ENCODE results near the gene ENC1. TPM values are rescaled to one million over a fixed set of nuclear protein-coding genes. Genes with fewer than 3 reads are reported as not detected.

The ENC1 gene
- total RNA-seq, 8 experiments from 2014 or later: 3.4 to 159 (median 32.7) TPM

DNA sequence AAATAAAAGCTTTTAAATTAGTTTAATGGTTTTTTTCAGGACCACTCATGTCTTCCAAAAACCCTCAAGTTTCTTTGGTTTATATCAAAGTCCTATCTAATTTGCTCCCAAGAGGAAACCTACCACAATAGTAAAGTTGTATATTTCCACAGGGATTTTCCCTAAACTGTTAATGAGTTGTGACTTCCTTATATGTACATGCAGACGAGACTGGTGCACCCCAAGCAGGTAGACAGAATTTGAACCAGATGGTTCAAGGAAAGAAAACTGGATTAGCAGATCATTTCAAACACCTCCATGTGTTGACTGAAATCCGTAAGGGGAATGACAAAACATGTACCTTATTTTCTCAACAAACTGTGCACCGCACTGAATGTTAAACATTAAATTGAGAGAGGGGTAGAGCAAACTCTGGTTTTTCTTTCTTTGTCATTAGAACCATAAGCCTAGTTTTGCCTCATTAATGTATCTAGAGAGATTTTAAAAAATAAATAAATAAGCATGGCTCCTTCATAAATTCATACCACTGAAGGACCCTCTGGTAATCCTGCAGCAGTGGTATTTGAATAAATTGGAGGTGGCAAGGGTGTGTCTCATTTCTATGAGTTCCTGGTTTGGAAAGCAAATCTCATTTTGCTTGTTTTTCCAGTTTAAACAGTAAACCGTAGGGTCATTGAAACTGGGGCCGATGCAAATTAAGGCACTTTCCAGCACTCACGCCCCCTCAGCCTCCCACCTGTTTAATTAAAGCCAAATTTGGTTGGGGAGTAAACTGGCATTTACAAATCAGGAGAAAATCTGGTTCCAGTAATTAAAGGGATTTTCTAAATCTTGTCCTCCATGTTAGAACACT lies 51.1 kb downstream of the ENC1 start:
- in situ Hi-C loops (cut with MboI; ENCODE audit: low pct_unique_long_range_greater_than_20kb in 2 of 9, low sequenced_read_pairs in 9 of 9, unreplicated experiment in 9 of 9): no loop called here
- 60 to 97% (median 84%) methylated on average over 3 to 6 of the region's 6 CpGs; no CpG with 5 or more reads in 1 of the 10 experiments for WGBS, 10 experiments
- no peak for ATAC-seq (replicated peaks in 6 of 8)

GRCh38 chr5:74588415-74588814 lies 52.1 kb downstream of the ENC1 start:
- no peak overlapping the region for H3K4me3 ChIP-seq
- H3K4me1 ChIP-seq (replicated peaks in 1 of 2): peaks cover 0 to 2% of the 10 kb centered on the region in 2 donors
- no peak overlapping the region for H3K27ac ChIP-seq
- no peak for ATAC-seq (replicated peaks in 6 of 8)
- in situ Hi-C loops (cut with MboI; ENCODE audit: low pct_unique_long_range_greater_than_20kb in 2 of 9, low sequenced_read_pairs in 9 of 9, unreplicated experiment in 9 of 9): no loop called here
- 76 to 100% (median 94%) methylated on average over 1 to 3 of the region's 3 CpGs; no CpG with 5 or more reads in 2 of the 10 experiments for WGBS, 10 experiments

More for the DNA sequence above, 51.1 kb downstream of the ENC1 start:
- Histone ChIP-seq H3K4me3 (no peak overlapping the region), H3K27ac (no peak overlapping the region), H3K4me1 (replicated peaks in 1 of 2) (peaks cover 4 to 10% of the 10 kb centered on the region in 2 donors)

DNA sequence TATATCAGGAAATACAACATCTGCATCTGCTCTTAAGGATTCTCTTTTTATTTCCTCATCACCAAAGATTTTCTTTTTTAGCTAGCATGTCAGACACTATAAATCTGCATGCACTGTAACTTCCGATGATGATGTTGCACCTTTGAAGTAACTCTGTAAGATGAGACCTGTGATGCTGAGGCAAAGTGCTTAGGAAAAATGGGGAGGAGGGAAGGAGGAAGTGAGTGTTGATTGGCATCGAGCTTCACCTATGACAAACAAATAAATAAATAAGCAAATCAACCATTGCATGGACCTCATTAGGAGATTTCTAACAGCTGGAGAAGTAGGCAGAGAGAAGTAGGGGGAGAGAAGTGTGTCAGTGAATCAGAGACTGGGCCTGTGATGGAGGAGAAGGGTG lies 52.6 kb downstream of the ENC1 start:
- no peak overlapping the region for H3K27ac ChIP-seq
- peaks cover 0 to 2% of the 10 kb centered on the region in 2 donors for H3K4me1 ChIP-seq (replicated peaks in 1 of 2)
- in situ Hi-C loops (cut with MboI; ENCODE audit: low pct_unique_long_range_greater_than_20kb in 2 of 9, low sequenced_read_pairs in 9 of 9, unreplicated experiment in 9 of 9): no loop called here
- H3K4me3 ChIP-seq: no peak overlapping the region
- WGBS, 10 experiments: 0 to 100% (median 94%) methylated on average over 1 to 2 of the region's 2 CpGs; no CpG with 5 or more reads in 1 of the 10 experiments
- ATAC-seq (replicated peaks in 6 of 8): no peak

GRCh38 chr5:74587300-74587699 lies 53.2 kb downstream of the ENC1 start:
- Histone ChIP-seq H3K4me3 (no peak overlapping the region), H3K27ac (no peak overlapping the region), H3K4me1 (replicated peaks in 1 of 2) (peaks cover 0 to 2% of the 10 kb centered on the region in 2 donors)
- ATAC-seq (replicated peaks in 6 of 8): no peak
- in situ Hi-C loops (cut with MboI; ENCODE audit: low pct_unique_long_range_greater_than_20kb in 2 of 9, low sequenced_read_pairs in 9 of 9, unreplicated experiment in 9 of 9): no loop called here
- WGBS, 10 experiments: 32 to 100% (median 78%) methylated on average over 1 to 4 of the region's 4 CpGs; no CpG with 5 or more reads in 3 of the 10 experiments

DNA sequence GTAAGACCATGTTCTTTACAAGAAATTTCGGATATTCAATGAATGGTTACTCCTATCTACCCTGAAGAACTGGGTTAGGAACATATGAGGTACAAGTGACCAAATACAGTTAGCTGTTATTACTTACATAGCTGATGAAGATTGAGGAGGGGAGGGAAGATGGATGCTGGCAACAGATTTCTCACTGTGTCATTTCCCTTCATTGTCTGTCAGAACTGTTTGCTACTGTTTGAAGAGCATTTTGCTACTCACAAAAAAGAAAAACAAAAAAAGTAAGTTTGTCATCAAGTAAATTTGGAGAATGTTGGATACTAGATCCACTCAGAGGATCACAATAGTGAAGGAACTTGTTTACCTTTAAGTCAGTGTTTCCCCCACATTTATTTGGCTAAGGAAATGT lies 53.7 kb downstream of the ENC1 start:
- peaks cover 0 to 2% of the 10 kb centered on the region in 2 donors for H3K4me1 ChIP-seq (replicated peaks in 1 of 2)
- in situ Hi-C loops (cut with MboI; ENCODE audit: low pct_unique_long_range_greater_than_20kb in 2 of 9, low sequenced_read_pairs in 9 of 9, unreplicated experiment in 9 of 9): no loop called here
- no peak overlapping the region for H3K27ac ChIP-seq
- ATAC-seq (replicated peaks in 6 of 8): no peak
- H3K4me3 ChIP-seq: no peak overlapping the region
- 11 to 88% (median 70%) methylated on average over 1 of the region's 1 CpG; no CpG with 5 or more reads in 3 of the 10 experiments for WGBS, 10 experiments

DNA sequence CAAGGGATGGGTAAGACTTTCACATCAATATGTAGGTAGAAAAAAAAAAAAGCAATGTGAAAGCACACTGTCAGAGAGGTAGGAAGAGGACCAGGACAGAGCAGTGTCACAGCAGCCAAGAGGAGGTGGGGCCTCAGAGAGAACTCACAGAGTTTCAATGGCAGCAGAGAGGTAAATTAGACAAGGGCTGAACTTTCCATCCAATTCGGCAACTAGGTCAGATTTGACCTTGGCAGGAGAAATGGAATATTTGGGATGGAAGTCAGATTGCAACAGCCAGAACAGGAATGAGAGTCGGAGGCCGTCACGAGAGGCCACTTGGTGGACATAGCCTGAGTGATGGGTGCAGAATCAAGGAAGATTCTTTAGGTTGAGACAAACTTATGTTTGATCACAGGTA lies 57.7 kb downstream of the ENC1 start:
- Histone ChIP-seq H3K4me3 (no peak overlapping the region), H3K27ac (no peak overlapping the region), H3K4me1 (replicated peaks in 1 of 2) (peaks cover 0 to 2% of the 10 kb centered on the region in 2 donors)
- in situ Hi-C loops (cut with MboI; ENCODE audit: low pct_unique_long_range_greater_than_20kb in 2 of 9, low sequenced_read_pairs in 9 of 9, unreplicated experiment in 9 of 9): no loop called here
- ATAC-seq (replicated peaks in 6 of 8): no peak
- WGBS, 10 experiments: 44 to 100% (median 84%) methylated on average over 1 to 4 of the region's 4 CpGs; no CpG with 5 or more reads in 4 of the 10 experiments

- peaks cover 0 to 2% of the 10 kb centered on the region in 2 donors for H3K4me1 ChIP-seq (replicated peaks in 1 of 2)
- ATAC-seq (replicated peaks in 6 of 8): no peak
- WGBS, 10 experiments: 75 to 100% (median 100%) methylated on average over 1 to 4 of the region's 4 CpGs; no CpG with 5 or more reads in 3 of the 10 experiments
- in situ Hi-C loops (cut with MboI; ENCODE audit: low pct_unique_long_range_greater_than_20kb in 2 of 9, low sequenced_read_pairs in 9 of 9, unreplicated experiment in 9 of 9): no loop called here
- H3K27ac ChIP-seq: no peak overlapping the region
- no peak overlapping the region for H3K4me3 ChIP-seq
These were observed 58.6 kb downstream of the ENC1 start for GRCh38 chr5:74581988-74582365.

GRCh38 chr5:74580729-74581109 lies 59.8 kb downstream of the ENC1 start:
- no peak for ATAC-seq (replicated peaks in 6 of 8)
- in situ Hi-C loops (cut with MboI; ENCODE audit: low pct_unique_long_range_greater_than_20kb in 2 of 9, low sequenced_read_pairs in 9 of 9, unreplicated experiment in 9 of 9): no loop called here

GRCh38 chr5:74579215-74579614 lies 61.3 kb downstream of the ENC1 start:
- H3K27ac ChIP-seq: no peak overlapping the region
- no peak overlapping the region for H3K4me3 ChIP-seq
- no peak for ATAC-seq (replicated peaks in 6 of 8)
- 54 to 100% (median 100%) methylated on average over 1 to 7 of the region's 9 CpGs for WGBS, 10 experiments
- in situ Hi-C loops (cut with MboI; ENCODE audit: low pct_unique_long_range_greater_than_20kb in 2 of 9, low sequenced_read_pairs in 9 of 9, unreplicated experiment in 9 of 9): no loop called here
- no peaks in the 10 kb centered on the region for H3K4me1 ChIP-seq (replicated peaks in 1 of 2)

More at GRCh38 chr5:74580729-74581109, 59.8 kb downstream of the ENC1 start:
- 17 to 100% (median 81%) methylated on average over 1 to 3 of the region's 3 CpGs; no CpG with 5 or more reads in 2 of the 10 experiments for WGBS, 10 experiments
- Histone ChIP-seq H3K27ac (no peak overlapping the region), H3K4me3 (no peak overlapping the region), H3K4me1 (replicated peaks in 1 of 2) (peaks cover 0 to under 1% of the 10 kb centered on the region in 2 donors)

- in situ Hi-C loops (cut with MboI; ENCODE audit: low pct_unique_long_range_greater_than_20kb in 2 of 9, low sequenced_read_pairs in 9 of 9, unreplicated experiment in 9 of 9): no loop called here
- H3K4me3 ChIP-seq: no peak overlapping the region
- 75 to 100% (median 92%) methylated on average over 1 to 7 of the region's 7 CpGs; no CpG with 5 or more reads in 1 of the 10 experiments for WGBS, 10 experiments
- no peak for ATAC-seq (replicated peaks in 6 of 8)
- no peak overlapping the region for H3K27ac ChIP-seq
- H3K4me1 ChIP-seq (replicated peaks in 1 of 2): no peaks in the 10 kb centered on the region
These were observed 62.0 kb downstream of the ENC1 start for GRCh38 chr5:74578356-74579044.

Other genes starting within 250 kb of the ENC1 start
- 100 to 1,000 TPM in 2 of 8 experiments, 10 to 100 TPM in 6; 21.8 to 275 (median 46.6) TPM for gene HEXB, start 44.5 kb upstream of the ENC1 start, total RNA-seq
- gene GFM2, start 126.4 kb upstream of the ENC1 start, total RNA-seq: 10 to 100 TPM; 29.4 to 58.9 (median 39.3) TPM
- gene NSA2, start 126.5 kb upstream of the ENC1 start, total RNA-seq: 100 to 1,000 TPM in 6 of 8 experiments, 10 to 100 TPM in 2; 90.6 to 166 (median 114) TPM
- gene FAM169A, start 225.7 kb upstream of the ENC1 start, total RNA-seq: 10 to 100 TPM in 5 of 8 experiments, 1 to 10 TPM in 2, under 1 TPM in 1; 0.15 to 42.6 (median 18.9) TPM

Data from motor neuron (in vitro differentiated cells).